ENCODE results near the gene KLHL30.

KLHL30 gene

DNA sequence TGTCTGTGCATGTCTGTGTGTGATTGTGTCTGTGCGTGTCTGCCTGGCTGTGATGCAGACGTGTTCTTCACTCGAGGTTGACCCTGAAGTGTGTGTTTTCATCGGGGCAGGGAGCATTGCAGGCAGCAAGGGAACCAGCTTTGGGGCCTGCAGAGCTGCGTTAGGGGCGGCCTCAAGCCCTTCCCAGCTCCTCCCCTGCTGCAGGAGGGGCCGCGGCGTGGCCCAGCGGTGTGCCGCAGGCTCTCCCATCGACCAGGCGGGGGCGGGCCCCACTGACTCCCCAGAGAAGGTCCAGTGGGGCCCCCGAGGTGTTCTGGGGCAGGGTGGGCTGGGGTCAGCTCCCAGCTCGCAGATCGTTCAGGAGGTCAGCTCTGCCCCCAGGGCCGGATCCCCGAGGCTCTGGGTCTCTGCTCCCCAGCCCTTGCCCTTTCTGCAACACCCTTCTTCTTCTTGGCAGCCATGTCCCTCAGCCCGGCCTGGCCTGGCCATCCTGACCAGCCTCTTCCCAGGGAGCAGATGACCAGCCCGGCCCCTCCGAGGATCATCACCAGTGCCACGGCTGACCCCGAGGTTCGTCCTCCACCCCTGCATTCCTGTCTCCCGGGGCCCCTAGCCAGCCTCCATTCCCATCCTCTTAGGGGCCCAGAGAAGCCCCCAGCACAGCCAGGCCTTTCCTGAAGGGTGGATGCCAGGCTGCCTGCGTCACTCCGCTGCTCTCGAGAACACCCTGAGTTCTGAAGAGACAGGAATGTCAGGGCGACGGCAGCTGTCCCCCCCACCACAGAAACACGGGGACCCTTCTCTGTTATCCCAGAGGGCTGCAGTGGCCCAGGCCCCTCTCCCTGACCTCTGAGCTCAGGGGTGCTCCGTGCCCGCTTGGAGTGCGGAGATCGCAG lies 11.1 kb upstream of the KLHL30 start:
- TF ChIP-seq, protein P1, sequence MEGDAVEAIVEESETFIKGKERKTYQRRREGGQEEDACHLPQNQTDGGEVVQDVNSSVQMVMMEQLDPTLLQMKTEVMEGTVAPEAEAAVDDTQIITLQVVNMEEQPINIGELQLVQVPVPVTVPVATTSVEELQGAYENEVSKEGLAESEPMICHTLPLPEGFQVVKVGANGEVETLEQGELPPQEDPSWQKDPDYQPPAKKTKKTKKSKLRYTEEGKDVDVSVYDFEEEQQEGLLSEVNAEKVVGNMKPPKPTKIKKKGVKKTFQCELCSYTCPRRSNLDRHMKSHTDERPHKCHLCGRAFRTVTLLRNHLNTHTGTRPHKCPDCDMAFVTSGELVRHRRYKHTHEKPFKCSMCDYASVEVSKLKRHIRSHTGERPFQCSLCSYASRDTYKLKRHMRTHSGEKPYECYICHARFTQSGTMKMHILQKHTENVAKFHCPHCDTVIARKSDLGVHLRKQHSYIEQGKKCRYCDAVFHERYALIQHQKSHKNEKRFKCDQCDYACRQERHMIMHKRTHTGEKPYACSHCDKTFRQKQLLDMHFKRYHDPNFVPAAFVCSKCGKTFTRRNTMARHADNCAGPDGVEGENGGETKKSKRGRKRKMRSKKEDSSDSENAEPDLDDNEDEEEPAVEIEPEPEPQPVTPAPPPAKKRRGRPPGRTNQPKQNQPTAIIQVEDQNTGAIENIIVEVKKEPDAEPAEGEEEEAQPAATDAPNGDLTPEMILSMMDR (IDR thresholded peaks at IDR 0.05; ENCODE audit: insufficient read depth, missing control alignments): no peak
- DNase-seq (ENCODE audit: insufficient read length, low spot score) (no peak), FAIRE-seq (no peak)

DNA sequence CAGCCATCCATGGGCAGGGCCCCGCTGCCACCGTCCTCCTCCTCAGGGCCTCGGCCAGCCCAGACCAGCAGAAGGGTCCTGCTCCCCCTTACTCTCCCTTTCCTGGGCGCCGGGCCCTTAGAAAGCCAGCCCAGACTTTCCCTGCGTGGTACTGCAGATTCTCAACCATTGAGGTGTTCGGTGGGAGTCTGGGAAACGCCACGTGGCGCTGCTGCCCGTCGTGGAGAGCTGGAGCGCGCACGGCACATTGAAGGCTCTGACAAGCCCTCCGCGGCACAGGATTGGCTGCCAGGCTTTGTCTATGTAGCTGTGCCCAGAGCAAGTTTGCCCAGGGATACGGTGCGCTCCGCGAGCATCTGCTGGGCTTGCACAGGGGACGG lies 10.4 kb upstream of the KLHL30 start:
- FAIRE-seq (no peak), DNase-seq (ENCODE audit: insufficient read length, low spot score) (no peak)
- TF ChIP-seq, protein P1 (IDR thresholded peaks at IDR 0.05; ENCODE audit: insufficient read depth, missing control alignments): no peak

DNA sequence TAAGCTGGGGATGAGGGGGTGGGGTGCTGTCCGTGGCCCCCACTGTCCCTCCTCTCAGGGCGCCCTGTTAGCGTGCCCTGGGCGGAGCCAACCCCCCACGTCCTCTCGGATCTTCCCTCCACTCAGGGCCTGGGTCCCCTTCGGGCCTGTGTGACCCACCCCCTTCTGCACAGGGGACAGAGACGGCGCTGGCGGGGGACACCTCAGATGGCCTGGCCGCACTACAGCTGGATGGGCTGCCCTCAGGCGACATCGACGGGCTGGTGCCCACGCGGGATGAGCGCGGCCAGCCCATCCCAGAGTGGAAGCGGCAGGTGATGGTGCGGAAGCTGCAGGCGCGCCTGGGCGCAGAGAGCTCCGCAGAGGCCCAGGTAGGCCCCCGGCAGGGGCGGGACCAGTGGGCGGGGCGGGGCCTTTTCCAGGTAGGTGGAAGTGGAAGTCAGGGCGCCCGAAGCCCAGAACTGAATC lies 9.9 kb upstream of the KLHL30 start:
- TF ChIP-seq, protein P1 (IDR thresholded peaks at IDR 0.05; ENCODE audit: insufficient read depth, missing control alignments): no peak

DNA sequence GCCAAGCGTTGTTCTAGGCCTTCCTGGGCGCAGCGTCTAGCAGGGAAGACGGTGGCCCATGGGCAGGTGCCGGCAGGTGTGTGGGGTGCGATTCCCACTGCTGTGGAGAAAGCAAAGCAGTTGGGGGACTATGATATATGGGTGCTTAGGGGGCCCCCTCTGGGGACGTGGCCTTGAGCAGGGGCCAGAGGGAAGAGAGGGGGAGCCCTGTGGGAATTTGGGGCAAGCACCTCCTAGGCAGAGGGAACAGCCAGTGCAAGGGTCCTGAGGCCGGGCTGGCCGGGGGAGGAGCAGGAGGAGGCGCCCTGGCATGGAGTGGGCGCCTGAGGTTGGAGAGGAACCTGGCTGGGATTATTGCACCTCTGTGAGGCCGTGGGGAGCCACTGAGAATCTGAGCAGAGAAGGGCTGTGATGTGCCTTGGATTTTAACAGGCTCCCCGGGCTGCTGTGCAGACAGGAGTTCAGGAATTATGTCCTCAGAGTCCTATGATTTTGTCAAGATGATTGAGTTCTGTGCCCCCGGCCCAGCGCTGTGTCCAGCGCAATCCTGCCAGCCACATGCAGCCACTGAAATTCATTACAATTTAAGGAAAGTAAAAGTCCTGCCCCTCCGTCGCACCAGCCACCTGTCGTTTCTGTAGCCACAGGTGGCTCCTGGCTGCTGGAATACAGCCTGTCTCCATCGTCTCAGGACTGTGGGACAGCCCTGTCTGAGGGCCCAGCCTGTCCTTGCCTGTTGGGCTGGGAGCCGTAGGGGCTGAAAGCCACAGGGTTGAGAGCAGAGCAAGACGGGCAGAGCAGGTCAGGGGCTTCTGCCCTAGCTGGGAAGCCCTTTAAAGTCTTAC lies 9.1 kb upstream of the KLHL30 start:
- TF ChIP-seq, protein P1 (IDR thresholded peaks at IDR 0.05; ENCODE audit: insufficient read depth, missing control alignments): no peak
- DNase-seq (ENCODE audit: insufficient read length, low spot score): no peak
- FAIRE-seq: no peak

More for the DNA sequence above, 9.9 kb upstream of the KLHL30 start:
- DNase-seq (ENCODE audit: insufficient read length, low spot score) (no peak), FAIRE-seq (no peak)

DNA sequence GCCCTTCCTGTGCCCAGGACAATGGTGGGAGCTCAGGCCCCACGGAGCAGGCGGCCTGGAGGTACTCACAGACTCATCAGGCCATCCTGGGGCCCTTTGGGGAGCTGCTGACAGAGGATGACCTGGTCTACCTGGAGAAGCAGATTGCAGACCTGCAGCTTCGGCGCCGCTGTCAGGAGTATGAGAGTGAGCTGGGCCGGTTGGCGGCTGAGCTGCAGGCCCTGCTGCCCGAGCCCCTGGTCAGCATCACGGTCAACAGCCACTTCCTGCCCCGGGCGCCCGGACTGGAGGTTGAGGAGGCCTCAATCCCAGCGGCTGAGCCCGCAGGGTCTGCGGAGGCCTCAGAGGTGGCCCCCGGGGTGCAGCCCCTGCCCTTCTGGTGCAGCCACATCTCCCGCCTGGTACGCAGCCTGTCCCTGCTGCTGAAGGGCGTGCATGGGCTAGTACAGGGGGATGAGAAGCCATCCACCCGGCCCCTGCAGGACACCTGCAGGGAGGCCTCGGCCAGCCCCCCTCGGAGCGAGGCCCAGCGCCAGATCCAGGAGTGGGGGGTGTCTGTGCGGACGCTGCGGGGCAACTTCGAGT lies 8.3 kb upstream of the KLHL30 start:
- no peak for DNase-seq (ENCODE audit: insufficient read length, low spot score)
- TF ChIP-seq, protein P1 (IDR thresholded peaks at IDR 0.05; ENCODE audit: insufficient read depth, missing control alignments): no peak
- FAIRE-seq: no peak

DNA sequence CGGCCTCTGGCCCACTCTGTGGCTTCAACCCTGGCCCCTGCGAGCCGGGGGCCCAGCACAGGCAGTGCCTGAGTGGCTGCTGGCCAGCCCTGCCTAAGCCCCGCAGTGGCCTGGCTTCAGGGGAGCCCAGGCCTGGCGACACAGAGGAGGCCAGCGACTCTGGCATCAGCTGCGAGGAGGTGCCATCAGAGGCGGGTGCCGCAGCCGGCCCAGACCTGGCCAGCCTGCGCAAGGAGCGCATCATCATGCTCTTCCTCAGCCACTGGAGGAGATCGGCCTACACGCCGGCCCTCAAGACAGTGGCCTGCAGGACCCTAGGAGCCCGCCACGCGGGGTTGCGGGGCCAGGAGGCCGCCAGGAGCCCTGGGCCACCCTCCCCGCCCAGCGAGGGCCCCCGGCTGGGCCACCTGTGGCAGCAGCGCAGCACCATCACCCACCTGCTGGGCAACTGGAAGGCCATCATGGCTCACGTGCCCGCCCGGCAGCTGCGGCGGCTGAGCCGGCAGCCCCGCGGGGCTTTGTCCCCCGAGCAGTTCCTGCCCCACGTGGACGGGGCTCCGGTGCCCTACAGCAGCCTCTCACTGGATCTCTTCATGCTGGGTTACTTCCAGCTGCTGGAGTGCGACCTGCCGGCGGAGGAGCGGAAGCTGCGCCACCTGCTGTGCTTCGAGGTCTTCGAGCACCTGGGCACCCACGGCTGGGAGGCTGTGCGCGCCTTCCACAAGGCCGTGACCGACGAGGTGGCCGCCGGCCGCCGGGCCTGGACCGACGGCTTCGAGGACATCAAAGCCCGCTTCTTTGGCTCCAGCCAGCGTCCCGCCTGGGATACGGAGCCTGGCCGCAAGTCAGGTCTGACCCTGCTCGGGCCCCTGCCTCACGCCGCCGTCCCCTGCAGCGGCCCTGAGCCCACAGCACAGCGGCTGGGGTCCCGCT lies 7.5 kb upstream of the KLHL30 start:
- no peak for FAIRE-seq
- DNase-seq (ENCODE audit: insufficient read length, low spot score): no peak
- TF ChIP-seq, protein P1 (IDR thresholded peaks at IDR 0.05; ENCODE audit: insufficient read depth, missing control alignments): no peak

Measured in D721Med (cell line).